Erythroblast (primary cell): Measurements from ENCODE around the gene CARD6.

Experiments used
- GATA1 ChIP-seq: IDR thresholded peaks from 2 replicates; pipeline ENCODE4 v1.6.1; 2011; ENCODE audit warnings: low read depth, mild to moderate bottlenecking, control low read depth, low read length, moderate library complexity
- POLR2A ChIP-seq: IDR thresholded peaks from 2 replicates; pipeline ENCODE4 v1.6.1; 2011; ENCODE audit warnings: mild to moderate bottlenecking, low read length

DNA sequence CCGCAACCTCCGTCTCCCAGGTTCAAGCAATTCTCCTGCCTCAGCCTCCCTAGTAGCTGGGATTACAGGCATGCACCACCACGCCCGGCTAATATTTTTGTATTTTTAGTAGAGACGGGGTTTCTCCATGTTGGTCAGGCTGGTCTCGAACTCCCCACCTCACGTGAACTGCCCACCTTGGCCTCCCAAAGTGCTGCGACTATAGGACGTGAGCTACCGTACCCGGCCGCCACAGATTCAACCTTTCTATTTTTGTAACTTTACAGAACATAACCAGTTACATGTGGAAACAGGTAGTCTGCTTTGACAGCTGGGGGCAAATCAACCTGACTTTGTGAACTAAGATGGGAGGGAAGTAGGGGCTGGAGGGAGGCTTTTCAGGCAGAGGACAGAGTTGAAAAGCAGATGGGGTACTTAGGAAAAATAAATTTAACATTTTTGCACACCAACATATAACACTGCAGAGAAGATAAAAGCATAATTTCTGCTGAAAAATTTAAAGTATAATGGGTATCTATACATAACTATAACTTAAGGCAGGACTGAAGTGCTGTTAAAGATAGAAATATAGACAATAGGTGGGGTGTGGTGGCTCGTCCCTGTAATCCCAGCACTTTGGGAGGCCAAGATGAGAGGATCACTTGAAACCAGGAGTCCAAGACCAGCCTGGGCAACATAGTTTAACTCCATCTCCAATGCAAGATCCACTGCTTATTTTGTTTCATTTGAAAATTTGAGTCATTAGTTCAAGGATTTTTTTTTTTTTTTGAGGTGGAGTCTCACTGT lies 11.2 kb upstream of the CARD6 start:
- TF ChIP-seq POLR2A, result no peak
- TF ChIP-seq GATA1, result no peak
